GM23248 (cell line): Measurements from ENCODE around the gene NME2.

Experiments used
- EZH2 ChIP-seq: fragments of 200-600 bp; sonication (generic); IDR thresholded peaks from 2 replicates; pipeline ENCODE4 v1.6.1; 2018; ENCODE audit warnings: antibody characterized with exemption, mild to moderate bottlenecking; ENCODE audit not compliant: insufficient read depth, poor library complexity, severe bottlenecking
- EZH2phosphoT487 ChIP-seq: fragments of 200-600 bp; sonication (generic); IDR thresholded peaks from 2 replicates; pipeline ENCODE4 v1.6.1; 2018; ENCODE audit warnings: antibody characterized with exemption, moderate library complexity, mild to moderate bottlenecking, low read depth; ENCODE audit not compliant: insufficient read depth

GRCh38 chr17:51120739-51121619 lies 45.2 kb upstream of the NME2 start, which contains the start of gene SPAG9:
- no peak for TF ChIP-seq EZH2phosphoT487
- no peak for TF ChIP-seq EZH2
